Uterus (tissue), 2 donors: Measurements from ENCODE around the gene SLAMF8.

Source experiments
- CTCF ChIP-seq, 4 experiments: fragments of 200-600 bp in 2 of 4; fragments of 450-650 bp in 2 of 4; sonication (generic) in 2 of 4; IDR thresholded peaks; one replicate each; pipeline ENCODE4 v1.5.1; 2016 to 2019; ENCODE audit warnings: antibody characterized with exemption in 4 of 4, mild to moderate bottlenecking in 2 of 4, moderate library complexity in 1 of 4
- POLR2A ChIP-seq, 2 donors: fragments of 450-650 bp; IDR thresholded peaks; one replicate each; pipeline ENCODE4 v1.6.1; 2016; ENCODE audit warnings: antibody characterized with exemption in 2 of 2, mild to moderate bottlenecking in 1 of 2, moderate library complexity in 1 of 2

- no peak for TF ChIP-seq CTCF (IDR thresholded peaks at IDR 0.05)
- TF ChIP-seq POLR2A (IDR thresholded peaks at IDR 0.05), result no peak
Measured at GRCh38 chr1:159799446-159799985, 27.2 kb upstream of the SLAMF8 start.
